ENCODE data around the gene HSD3B2. TPM values are rescaled to one million over a fixed set of nuclear protein-coding genes. Genes with fewer than 3 reads are reported as not detected.

HSD3B2 gene
- total RNA-seq, 1 experiment from 2014 or later, result not detected

GRCh38 chr1:119372503-119373086 is 42.4 kb upstream of the HSD3B2 start:
- H3K27me3 ChIP-seq (replicated peaks; ENCODE audit: insufficient read depth, low read depth, low read length, poor library complexity), result peaks cover 5% of the 10 kb centered on the region
- no peaks in the 10 kb centered on the region for H3K9me3 ChIP-seq (ENCODE audit: low read depth, low read length, poor library complexity, severe bottlenecking)
- peak; percentile 59 for DNase-seq (ENCODE audit: low spot score)
- TF ChIP-seq CTCF (conservative IDR thresholded peaks at IDR 0.05; ENCODE audit: low read depth, low read length) (peak; percentile 34), EZH2 (IDR thresholded peaks at IDR 0.05; ENCODE audit: borderline replicate concordance, low read depth, low read length, poor library complexity, severe bottlenecking) (no peak)
- ChIA-PET POLR2A (ENCODE audit: low non-redundant PET) (interaction anchor here (0.7 kb wide), 1 partner anchor 11 kb away, joined by 3 read pairs; no protein-coding TSS in a partner anchor), CTCF (interaction anchor here (0.6 kb wide), 1 partner anchor 338 kb away, joined by 3 read pairs; no protein-coding TSS in a partner anchor)
- H3K36me3 ChIP-seq (ENCODE audit: insufficient read depth, low read length, poor library complexity, severe bottlenecking), result no peaks in the 10 kb centered on the region
- H3K27ac ChIP-seq (ENCODE audit: low read depth, low read length, poor library complexity, severe bottlenecking), result no peak overlapping the region
- no peak overlapping the region for H3K4me3 ChIP-seq (ENCODE audit: low read depth, low read length, poor library complexity, severe bottlenecking)
- no TSS peak for BruUV-seq (replicated peaks)
- peaks cover 7% of the 10 kb centered on the region for H3K4me1 ChIP-seq (ENCODE audit: insufficient read depth, low read length, poor library complexity, severe bottlenecking)
- intact Hi-C loops (cut with micrococcal nuclease; ENCODE audit: unreplicated experiment), result no loop called here

GRCh38 chr1:119373465-119373864 is 41.5 kb upstream of the HSD3B2 start:
- ChIA-PET CTCF (no interaction called here), POLR2A (ENCODE audit: low non-redundant PET) (interaction anchor here (0.7 kb wide), 1 partner anchor 10 kb away, joined by 3 read pairs; no protein-coding TSS in a partner anchor)
- Histone ChIP-seq H3K4me1 (ENCODE audit: insufficient read depth, low read length, poor library complexity, severe bottlenecking) (peaks cover 7% of the 10 kb centered on the region), H3K9me3 (ENCODE audit: low read depth, low read length, poor library complexity, severe bottlenecking) (no peaks in the 10 kb centered on the region), H3K36me3 (ENCODE audit: insufficient read depth, low read length, poor library complexity, severe bottlenecking) (no peaks in the 10 kb centered on the region), H3K27me3 (replicated peaks; ENCODE audit: insufficient read depth, low read depth, low read length, poor library complexity) (peaks cover 5% of the 10 kb centered on the region), H3K27ac (ENCODE audit: low read depth, low read length, poor library complexity, severe bottlenecking) (no peak overlapping the region), H3K4me3 (ENCODE audit: low read depth, low read length, poor library complexity, severe bottlenecking) (no peak overlapping the region)
- intact Hi-C loops (cut with micrococcal nuclease; ENCODE audit: unreplicated experiment), result no loop called here
- TF ChIP-seq CTCF (conservative IDR thresholded peaks at IDR 0.05; ENCODE audit: low read depth, low read length) (no peak), EZH2 (IDR thresholded peaks at IDR 0.05; ENCODE audit: borderline replicate concordance, low read depth, low read length, poor library complexity, severe bottlenecking) (no peak)
- DNase-seq (ENCODE audit: low spot score), result peak; percentile 21
- BruUV-seq (replicated peaks), result no TSS peak

GRCh38 chr1:119374208-119374874 is 40.6 kb upstream of the HSD3B2 start:
- Histone ChIP-seq H3K4me3 (ENCODE audit: low read depth, low read length, poor library complexity, severe bottlenecking) (no peak overlapping the region), H3K4me1 (ENCODE audit: insufficient read depth, low read length, poor library complexity, severe bottlenecking) (peaks cover 7% of the 10 kb centered on the region), H3K27me3 (replicated peaks; ENCODE audit: insufficient read depth, low read depth, low read length, poor library complexity) (peaks cover 5% of the 10 kb centered on the region), H3K27ac (ENCODE audit: low read depth, low read length, poor library complexity, severe bottlenecking) (no peak overlapping the region), H3K36me3 (ENCODE audit: insufficient read depth, low read length, poor library complexity, severe bottlenecking) (no peaks in the 10 kb centered on the region), H3K9me3 (ENCODE audit: low read depth, low read length, poor library complexity, severe bottlenecking) (no peaks in the 10 kb centered on the region)
- ChIA-PET POLR2A (ENCODE audit: low non-redundant PET) (interaction anchor here (0.6 kb wide), 1 partner anchor 181 kb away, joined by 4 read pairs; no protein-coding TSS in a partner anchor), CTCF (no interaction called here)
- TF ChIP-seq EZH2 (IDR thresholded peaks at IDR 0.05; ENCODE audit: borderline replicate concordance, low read depth, low read length, poor library complexity, severe bottlenecking) (no peak), CTCF (conservative IDR thresholded peaks at IDR 0.05; ENCODE audit: low read depth, low read length) (no peak)
- intact Hi-C loops (cut with micrococcal nuclease; ENCODE audit: unreplicated experiment), result no loop called here
- no peak for DNase-seq (ENCODE audit: low spot score)
- no TSS peak for BruUV-seq (replicated peaks)
